Thymus (tissue), 11 donors: Measurements from ENCODE around the gene GNG7. TPM values are rescaled to one million over a fixed set of nuclear protein-coding genes. Genes with fewer than 3 reads are reported as not detected.
A peak's percentile ranks its signal among the peaks of the same experiment; 100 is the strongest.
"Not testable (repeated sequence)": the region's sequence is repeated elsewhere in the genome, so short reads cannot be mapped to it uniquely, and the experiment has no call there.

Experiments used
- DNase-seq, 9 donors: peaks; one replicate each; pipeline ENCODE4 v3.0.0-alpha.2; 2013; ENCODE audit warnings: low spot score in 9 of 9, low read depth in 6 of 9, missing footprints in 1 of 9
- H3K27ac ChIP-seq, 2 donors: one replicate each; pipeline ENCODE4 v1.5.1; 2013; ENCODE audit warnings: control low read depth in 1 of 2, low read depth in 1 of 2, low read length in 1 of 2, mild to moderate bottlenecking in 1 of 2, moderate library complexity in 1 of 2
- H3K27me3 ChIP-seq, 2 donors: one replicate each; pipeline ENCODE4 v1.5.1; 2013; ENCODE audit warnings: low read length in 1 of 2; ENCODE audit not compliant: control insufficient read depth in 2 of 2, insufficient read depth in 1 of 2
- H3K36me3 ChIP-seq, 2 donors: one replicate each; pipeline ENCODE4 v1.5.1; 2013; ENCODE audit warnings: low read length in 1 of 2, mild to moderate bottlenecking in 1 of 2, moderate library complexity in 1 of 2; ENCODE audit not compliant: control insufficient read depth in 2 of 2, insufficient read depth in 2 of 2
- H3K4me1 ChIP-seq, 2 donors: one replicate each; pipeline ENCODE4 v1.5.1; 2013; ENCODE audit warnings: low read length in 2 of 2; ENCODE audit not compliant: control insufficient read depth in 2 of 2, insufficient read depth in 2 of 2
- H3K4me3 ChIP-seq, 2 donors: one replicate each; pipeline ENCODE4 v1.5.1; 2013; ENCODE audit warnings: low read length in 2 of 2, control low read depth in 1 of 2, mild to moderate bottlenecking in 1 of 2
- H3K9me3 ChIP-seq, 2 donors: one replicate each; pipeline ENCODE4 v1.5.1; 2013; ENCODE audit warnings: low read length in 1 of 2, mild to moderate bottlenecking in 1 of 2; ENCODE audit not compliant: control insufficient read depth in 2 of 2, insufficient read depth in 1 of 2
- WGBS: extraction: QIAGEN DNeasy Blood & Tissue Kit; methylation state at CpG from one replicate; pipeline ENCODE4 v1.1.7; 2013; 5-methylcytosine and 5-hydroxymethylcytosine counted together
- polyA plus RNA-seq: library from polyadenylated mRNA; stranded (reverse); fragments of 200-250 nt; gene quantifications from one replicate; pipeline ENCODE4 v1.2.3, GENCODE V29; 2013
- total RNA-seq: library from RNA; stranded (reverse); fragments of 120-200 nt; gene quantifications from one replicate; pipeline ENCODE4 v1.2.4, GENCODE V29; 2013
- donor health status: healthy.

The GNG7 gene
- total and polyA plus RNA-seq, 2 donors: 0.71 to 4.2 TPM

GRCh38 chr19:2691951-2692350, 10.5 kb downstream of the GNG7 start:
- Histone ChIP-seq H3K9me3 (no peaks in the 10 kb centered on the region), H3K36me3 (no peaks in the 10 kb centered on the region), H3K4me3 (no peak overlapping the region), H3K27ac (no peak overlapping the region), H3K4me1 (peaks cover 0 to 10% of the 10 kb centered on the region in 2 donors), H3K27me3 (peaks cover 0 to 2% of the 10 kb centered on the region in 2 donors)
- no peak for DNase-seq
- 97% methylated on average over 9 of the region's 9 CpGs for WGBS

DNA sequence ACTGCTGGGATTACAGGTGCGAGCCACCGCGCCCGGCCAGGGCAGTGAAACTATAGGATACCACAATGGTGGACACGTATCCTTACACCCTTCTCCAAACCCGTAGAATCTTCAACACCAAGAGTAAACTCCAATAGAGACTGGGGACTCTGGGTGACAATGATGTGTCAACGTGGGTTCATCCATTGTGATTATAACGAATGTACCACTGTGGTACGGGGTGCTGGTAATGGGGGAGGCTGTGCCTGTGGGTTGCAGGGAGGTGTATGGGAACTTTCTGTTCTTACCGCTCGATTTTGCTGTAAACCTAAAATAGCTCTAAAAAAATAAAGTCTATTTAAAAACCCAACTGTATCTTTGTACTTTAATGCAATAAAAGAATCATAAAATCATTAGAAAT, 11.6 kb downstream of the GNG7 start:
- Histone ChIP-seq H3K9me3 (no peaks in the 10 kb centered on the region), H3K4me3 (no peak overlapping the region), H3K27ac (no peak overlapping the region), H3K36me3 (no peaks in the 10 kb centered on the region), H3K27me3 (peaks cover 0 to 2% of the 10 kb centered on the region in 2 donors), H3K4me1 (peaks cover 0 to 10% of the 10 kb centered on the region in 2 donors)
- no peak for DNase-seq
- 97% methylated on average over 11 of the region's 11 CpGs for WGBS

DNA sequence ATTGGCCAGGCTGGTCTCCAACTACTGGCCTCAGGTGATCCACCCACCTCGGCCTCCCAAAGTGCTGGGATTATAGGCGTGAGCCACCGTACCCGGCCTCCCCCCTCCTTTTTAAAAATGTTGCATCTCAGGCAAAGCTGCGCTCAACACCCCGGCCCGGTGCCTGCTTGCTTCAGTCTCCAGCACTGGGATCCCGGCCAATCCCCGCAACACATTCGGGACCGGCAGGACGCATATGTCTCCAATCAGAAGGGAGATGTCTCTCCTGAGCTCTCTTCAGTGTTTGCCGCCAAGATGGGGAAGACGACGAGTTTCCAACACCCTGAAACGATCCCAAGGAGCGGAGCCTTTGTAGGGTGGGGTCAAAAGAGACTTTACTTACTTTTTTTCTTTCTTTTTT, 16.1 kb downstream of the GNG7 start:
- Histone ChIP-seq H3K27me3 (no peaks in the 10 kb centered on the region), H3K9me3 (peaks cover 0 to 5% of the 10 kb centered on the region in 2 donors), H3K36me3 (no peaks in the 10 kb centered on the region), H3K4me1 (no peaks in the 10 kb centered on the region), H3K4me3 (no peak overlapping the region), H3K27ac (no peak overlapping the region)
- WGBS: 96% methylated on average over 17 of the region's 17 CpGs
- no peak for DNase-seq

- H3K4me3 ChIP-seq: no peak overlapping the region
- DNase-seq: no peak
- H3K27me3 ChIP-seq: no peaks in the 10 kb centered on the region
- no peaks in the 10 kb centered on the region for H3K4me1 ChIP-seq
- WGBS: 96% methylated on average over 6 of the region's 6 CpGs
- peaks cover 0 to 5% of the 10 kb centered on the region in 2 donors for H3K9me3 ChIP-seq
- H3K36me3 ChIP-seq: no peaks in the 10 kb centered on the region
- no peak overlapping the region for H3K27ac ChIP-seq
These were observed 17.2 kb downstream of the GNG7 start for GRCh38 chr19:2685204-2685704.

GRCh38 chr19:2683430-2684003, 19.0 kb downstream of the GNG7 start:
- no peak overlapping the region for H3K4me3 ChIP-seq
- H3K36me3 ChIP-seq: no peaks in the 10 kb centered on the region
- no peak for DNase-seq
- WGBS: 92% methylated on average over 20 of the region's 20 CpGs
- H3K27me3 ChIP-seq: no peaks in the 10 kb centered on the region
- H3K27ac ChIP-seq: peak overlapping the region in 1 of 2 donors; percentile 42
- peaks cover 0 to 8% of the 10 kb centered on the region in 2 donors for H3K9me3 ChIP-seq
- H3K4me1 ChIP-seq: no peaks in the 10 kb centered on the region

DNA sequence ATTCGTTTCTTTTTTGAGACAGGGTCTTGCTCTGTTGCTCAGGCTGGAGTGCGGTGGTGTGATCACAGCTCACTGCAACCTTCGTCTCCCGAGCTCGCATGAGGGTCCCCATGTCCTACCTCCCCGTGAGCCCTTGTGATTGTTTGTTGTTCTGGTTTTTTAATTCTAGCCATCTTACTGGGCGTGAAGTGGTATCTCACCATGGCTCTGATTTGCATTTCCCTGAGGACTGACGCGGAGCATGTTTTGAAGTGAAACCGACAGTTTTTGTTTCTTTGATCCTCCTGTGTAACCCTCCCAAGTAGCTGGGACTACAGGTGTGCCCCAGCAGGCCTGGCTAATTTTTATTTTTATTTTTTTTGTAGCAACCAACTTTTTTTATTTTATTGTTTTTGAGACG, 21.7 kb downstream of the GNG7 start:
- no peak overlapping the region for H3K27ac ChIP-seq
- no peaks in the 10 kb centered on the region for H3K27me3 ChIP-seq
- no peaks in the 10 kb centered on the region for H3K36me3 ChIP-seq
- 95% methylated on average over 11 of the region's 11 CpGs for WGBS
- no peaks in the 10 kb centered on the region for H3K4me1 ChIP-seq
- no peak overlapping the region for H3K4me3 ChIP-seq
- no peak for DNase-seq
- H3K9me3 ChIP-seq: peaks cover 0 to 11% of the 10 kb centered on the region in 2 donors

DNA sequence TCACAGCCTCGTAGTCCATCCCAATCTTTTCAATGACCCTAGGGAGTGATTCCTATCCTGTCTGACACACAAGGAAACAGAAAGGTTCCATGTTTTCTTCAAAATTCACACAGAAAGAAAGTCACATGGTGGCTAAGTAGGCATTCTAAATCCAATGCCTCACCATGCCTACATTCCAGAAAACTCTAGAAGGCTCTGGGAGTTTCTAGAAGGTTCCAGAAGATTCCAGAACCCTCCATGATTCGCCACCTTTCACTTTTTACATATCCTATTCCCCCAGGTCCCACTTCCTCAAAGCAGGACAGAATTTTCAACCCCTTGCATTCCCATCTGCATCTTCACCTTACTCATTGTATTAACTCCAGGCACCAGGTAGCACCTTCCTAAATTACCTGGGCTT, 23.1 kb downstream of the GNG7 start:
- no peak overlapping the region for H3K4me3 ChIP-seq
- DNase-seq: no peak
- WGBS: 94% methylated on average over 2 of the region's 2 CpGs
- no peaks in the 10 kb centered on the region for H3K27me3 ChIP-seq
- no peak overlapping the region for H3K27ac ChIP-seq
- peaks cover 0 to 11% of the 10 kb centered on the region in 2 donors for H3K9me3 ChIP-seq
- no peaks in the 10 kb centered on the region for H3K4me1 ChIP-seq
- H3K36me3 ChIP-seq: no peaks in the 10 kb centered on the region

- H3K4me3 ChIP-seq, H3K27me3 ChIP-seq, DNase-seq, H3K4me1 ChIP-seq, H3K36me3 ChIP-seq, H3K27ac ChIP-seq: not testable (repeated sequence)
- H3K9me3 ChIP-seq: peaks cover 0 to 11% of the 10 kb centered on the region in 2 donors
- 96% methylated on average over 5 of the region's 5 CpGs for WGBS
These were observed 23.5 kb downstream of the GNG7 start for GRCh38 chr19:2678948-2679347.

DNA sequence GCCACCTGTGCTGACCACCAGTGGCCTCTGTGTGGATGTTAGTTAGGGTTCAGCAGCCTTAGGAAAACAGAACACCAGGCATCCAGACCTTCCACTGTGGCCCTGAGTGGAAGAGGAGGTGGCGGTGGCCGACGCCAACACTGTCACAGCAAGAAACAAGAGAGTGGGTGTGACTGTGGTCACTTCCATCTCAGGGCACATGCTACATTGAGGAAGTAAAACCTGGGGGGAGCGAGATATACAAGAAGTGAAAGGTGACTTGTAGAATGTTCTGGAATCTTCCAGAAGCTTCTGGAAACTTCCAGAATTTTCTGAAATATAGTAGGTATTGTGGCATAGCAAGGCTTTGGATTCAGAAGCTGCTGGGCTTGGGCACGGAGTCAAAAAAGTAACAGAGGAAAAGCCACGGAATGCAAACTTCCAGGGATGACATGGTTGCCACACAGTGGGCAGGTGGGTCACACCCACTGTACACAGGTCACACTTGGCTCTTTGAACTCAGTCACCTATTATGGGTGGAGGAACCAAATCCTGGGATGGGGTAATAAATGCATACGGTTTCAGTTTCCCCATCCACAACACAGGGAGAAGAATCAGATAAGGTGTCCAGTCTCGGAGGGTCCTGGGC, 24.3 kb downstream of the GNG7 start:
- peaks cover 0 to 6% of the 10 kb centered on the region in 2 donors for H3K9me3 ChIP-seq
- DNase-seq: no peak
- H3K36me3 ChIP-seq: no peaks in the 10 kb centered on the region
- WGBS: 87% methylated on average over 8 of the region's 8 CpGs
- no peak overlapping the region for H3K4me3 ChIP-seq
- no peaks in the 10 kb centered on the region for H3K27me3 ChIP-seq
- no peak overlapping the region for H3K27ac ChIP-seq
- H3K4me1 ChIP-seq: no peaks in the 10 kb centered on the region
